Measurements from ENCODE around the gene GP1BA.
A peak's percentile ranks its signal among the peaks of the same experiment; 100 is the strongest.

GP1BA gene

DNA sequence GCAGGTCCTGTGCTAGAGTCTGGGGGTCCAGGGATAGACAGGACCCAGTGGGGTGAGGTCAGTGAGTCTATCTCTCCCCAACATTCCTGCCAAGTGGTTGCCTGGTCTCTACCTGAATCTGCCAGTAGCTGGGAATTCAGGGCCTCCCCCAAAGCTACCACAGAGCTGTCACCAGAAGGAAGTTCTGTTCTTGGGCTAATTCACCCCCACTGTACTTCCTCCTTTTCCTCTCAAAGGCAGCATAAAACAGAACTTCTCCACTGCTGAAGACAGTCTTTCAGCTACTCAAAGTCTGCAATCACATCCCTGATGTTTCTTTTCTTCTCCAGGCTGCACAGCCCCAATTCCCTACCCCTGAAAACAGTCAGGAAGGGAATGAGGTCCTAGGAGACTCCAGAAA is 46.6 kb downstream of the GP1BA start:
- DNase-seq: no peak

DNA sequence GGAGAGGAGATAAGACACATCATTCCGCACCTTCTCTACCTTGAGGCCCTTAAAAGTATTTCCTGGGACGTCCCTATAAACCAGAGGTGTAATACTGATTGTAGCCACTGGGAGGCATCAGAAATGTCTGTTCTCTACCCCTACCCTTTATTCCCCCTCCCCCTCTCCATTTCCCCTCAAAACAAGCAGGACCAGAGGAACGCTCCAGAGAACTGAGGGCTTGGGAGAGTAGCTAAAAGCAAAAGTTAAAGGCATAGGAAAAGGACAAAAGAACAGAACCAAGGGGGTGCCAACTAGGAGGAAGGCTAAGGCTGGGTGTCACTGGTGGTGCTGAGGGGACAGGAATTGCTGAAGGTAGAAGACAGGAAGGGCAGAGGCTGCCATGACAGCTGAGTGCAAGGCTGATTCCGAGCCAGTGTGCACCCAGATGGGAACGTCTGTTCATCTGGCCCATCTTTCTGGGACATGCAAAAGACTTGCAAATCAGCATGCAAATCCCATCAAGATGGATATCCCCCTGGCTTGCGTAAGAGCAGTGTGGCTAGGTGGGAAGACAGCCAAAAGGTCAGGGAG is 48.7 kb downstream of the GP1BA start:
- DNase-seq: peak; percentile 2

DNA sequence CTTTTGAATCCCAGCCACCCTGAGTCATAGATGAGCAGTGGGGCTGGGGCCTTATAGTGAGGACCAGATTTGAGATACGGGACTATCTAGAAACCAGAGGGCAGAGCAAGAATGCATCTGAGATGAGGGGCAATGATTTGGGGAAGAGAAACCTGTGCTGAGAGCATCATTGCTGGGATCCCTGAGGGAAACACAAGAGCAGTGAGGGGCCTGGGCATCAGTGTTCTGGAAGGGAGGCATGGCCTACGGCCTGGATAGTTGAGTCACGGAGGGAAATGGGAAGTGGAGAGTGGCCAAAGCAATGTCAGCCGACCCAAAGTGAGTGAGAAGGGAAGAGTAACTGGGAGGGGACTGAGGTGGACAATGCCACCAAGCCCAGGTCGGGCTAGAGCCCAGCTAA is 50.2 kb downstream of the GP1BA start:
- no peak for DNase-seq
